Measurements from ENCODE around the gene UBE2QL1. TPM values are rescaled to one million over a fixed set of nuclear protein-coding genes. Genes with fewer than 3 reads are reported as not detected.

The UBE2QL1 gene
- total and polyA plus RNA-seq, 2 of the 8 experiments (the other 6 are each of a cell fraction or from before 2014, with no cell fraction given), result 0.43 to 0.65 TPM

DNA sequence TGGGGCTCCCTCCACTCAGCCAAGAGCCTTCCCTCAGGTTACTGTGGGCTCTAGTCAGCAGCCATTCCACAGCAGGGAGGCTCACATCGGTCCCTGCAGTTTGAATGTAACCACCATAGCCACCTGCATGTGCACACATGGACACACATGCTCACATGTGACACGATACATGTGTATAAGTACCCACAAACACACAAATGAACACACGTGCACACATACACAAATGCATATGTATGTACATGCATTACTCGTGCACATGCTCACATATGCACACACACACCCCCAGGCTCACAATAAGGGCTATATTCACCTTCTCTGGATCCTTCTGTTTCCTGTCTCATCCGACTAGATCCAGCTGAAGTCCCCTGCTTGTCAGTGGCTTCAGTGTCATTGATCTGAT lies 36.2 kb downstream of the UBE2QL1 start:
- Histone ChIP-seq H2AFZ (ENCODE audit: low read length) (no peak overlapping the region), H4K20me1 (replicated peaks in 1 of 2; ENCODE audit: control insufficient read depth in 1 of 2, insufficient read depth in 2 of 2, low read length in 2 of 2) (peaks cover 0 to 1% of the 10 kb centered on the region in 2 experiments), H3K79me1 (ENCODE audit: low read depth, low read length) (no peaks in the 10 kb centered on the region), H2BK120ac (replicated peaks; ENCODE audit: low read depth, low read length) (no peak overlapping the region), H2BK15ac (ENCODE audit: low read length) (no peak overlapping the region), H2BK5ac (ENCODE audit: low read depth, low read length) (no peak overlapping the region; the same call in 1 of the 2 replicates), H3K9me3 (ENCODE audit: insufficient read depth in 2 of 2, low read depth in 1 of 2, low read length in 1 of 2) (no peaks in the 10 kb centered on the region), H2AK5ac (ENCODE audit: low read depth, low read length) (no peak overlapping the region), H2BK12ac (ENCODE audit: low read depth, low read length) (no peak overlapping the region), H3K36me3 (ENCODE audit: control insufficient read depth in 2 of 4, insufficient read depth in 4 of 4, low read length in 3 of 4) (no peaks in the 10 kb centered on the region), H3K23ac (ENCODE audit: insufficient read length) (no peak overlapping the region), H3K4me1 (replicated peaks in 1 of 4; ENCODE audit: control insufficient read depth in 3 of 4, insufficient read depth in 4 of 4, low read length in 3 of 4) (no peaks in the 10 kb centered on the region; a peak in 1 of 7 replicates), H3K56ac (replicated peaks; ENCODE audit: insufficient read length, low read depth, low read length) (no peak overlapping the region), H3K79me2 (ENCODE audit: control insufficient read depth in 1 of 2, insufficient read depth in 2 of 2, low read length in 2 of 2) (no peaks in the 10 kb centered on the region), H3K14ac (ENCODE audit: insufficient read length) (no peak overlapping the region), H3K4me3 (ENCODE audit: extremely low read depth in 1 of 4, insufficient read depth in 2 of 4, low read depth in 3 of 4, low read length in 4 of 4) (no peak overlapping the region), H3K4me2 (ENCODE audit: insufficient read depth in 1 of 2, low read depth in 2 of 2, low read length in 2 of 2) (no peak overlapping the region), H4K91ac (replicated peaks; ENCODE audit: insufficient read length, low read length) (no peak overlapping the region), H2BK20ac (ENCODE audit: low read length) (no peak overlapping the region), H3K27ac (ENCODE audit: low read depth, low read length) (no peak overlapping the region), H4K8ac (ENCODE audit: extremely low read depth, insufficient read depth, low read length) (no peak overlapping the region), H4K5ac (ENCODE audit: insufficient read length, low read depth, low read length) (no peak overlapping the region), H3K23me2 (ENCODE audit: low read depth, low read length) (no peaks in the 10 kb centered on the region; the same call in 1 of the 2 replicates), H3K27me3 (replicated peaks in 1 of 4; ENCODE audit: control insufficient read depth in 3 of 4, extremely low read depth in 1 of 4, insufficient read depth in 3 of 4, low read length in 3 of 4) (peaks cover 0 to 2% (median under 1%) of the 10 kb centered on the region in 4 experiments; a peak in 3 of 7 replicates), H3K18ac (ENCODE audit: extremely low read depth, low read length) (no peak overlapping the region), H3K4ac (replicated peaks; ENCODE audit: insufficient read length, low read depth, low read length) (no peak overlapping the region), H3K9ac (replicated peaks in 1 of 4; ENCODE audit: extremely low read depth in 1 of 4, low read depth in 3 of 4, low read length in 3 of 4) (no peak overlapping the region; a peak in 1 of 7 replicates)
- ChIA-PET POLR2A (ENCODE audit: partially characterized antibody) (no interaction called here), CTCF (ENCODE audit: partially characterized antibody) (interaction anchor here (0.7 to 2.5 kb wide), 2 partner anchors 9 to 44 kb away, joined by 3 to 7 read pairs; no protein-coding TSS in a partner anchor)
- FAIRE-seq, result no peak
- no peak for DNase-seq (ENCODE audit: low read depth in 1 of 2, low spot score in 2 of 2)
- WGBS, 2 experiments (ENCODE audit: extremely low coverage in 1 of 2, insufficient coverage in 1 of 2, insufficient read length in 1 of 2, insufficient replicate concordance in 2 of 2, low coverage in 1 of 2, low lambda C conversion rate in 2 of 2, missing lambda C conversion rate in 1 of 2), result 88% methylated on average over 5 of the region's 5 CpGs; no CpG with 5 or more reads in 1 of the 2 experiments
- TF ChIP-seq EGR1 (IDR thresholded peaks at IDR 0.05; ENCODE audit: borderline replicate concordance, low read depth, low read length) (no peak), CREB1 (IDR thresholded peaks at IDR 0.05) (no peak), KDM4A (IDR thresholded peaks at IDR 0.05; ENCODE audit: low read depth, low read length, severe bottlenecking) (no peak), TBP (IDR thresholded peaks at IDR 0.05; ENCODE audit: low read depth, low read length) (no peak), EP300 (IDR thresholded peaks at IDR 0.05; ENCODE audit: borderline replicate concordance in 1 of 2, low read depth in 2 of 2, low read length in 2 of 2) (no peak), CTBP2 (IDR thresholded peaks at IDR 0.05; ENCODE audit: borderline replicate concordance, insufficient read depth, insufficient read length, low read length) (no peak)
- TF ChIP-seq, protein P1, sequence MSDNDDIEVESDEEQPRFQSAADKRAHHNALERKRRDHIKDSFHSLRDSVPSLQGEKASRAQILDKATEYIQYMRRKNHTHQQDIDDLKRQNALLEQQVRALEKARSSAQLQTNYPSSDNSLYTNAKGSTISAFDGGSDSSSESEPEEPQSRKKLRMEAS (IDR thresholded peaks at IDR 0.05), result no peak

Measured in H1 (cell line).